GM12874 (cell line): Measurements from ENCODE around the gene PARP11.

Experiments used
- TF ChIP-seq, protein P1 (sequence below): IDR thresholded peaks from 2 replicates; pipeline ENCODE4 v1.5.1; 2011; ENCODE audit warnings: low read depth, mild to moderate bottlenecking, control low read depth, low read length, moderate library complexity; ENCODE audit not compliant: insufficient read depth

Gene PARP11

DNA sequence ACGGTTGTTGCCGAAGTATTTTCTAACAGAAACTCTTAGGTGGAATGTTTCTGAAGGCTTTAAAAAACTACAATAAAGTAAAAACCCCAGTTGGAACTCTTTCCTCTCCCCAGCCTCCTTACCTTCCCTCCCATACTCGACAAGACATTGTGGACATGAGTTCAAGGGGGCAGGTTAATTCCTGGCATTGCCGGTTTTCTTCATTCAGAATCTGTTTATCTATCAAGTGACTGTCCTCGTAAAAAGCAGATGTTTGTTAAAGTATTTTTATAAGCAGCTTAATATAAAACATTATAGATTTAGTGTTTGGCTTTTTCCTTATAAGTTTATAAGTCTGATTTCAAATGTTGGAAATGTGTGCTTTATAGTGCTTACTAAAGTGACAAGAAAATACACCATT is 30.7 kb downstream of the PARP11 start:
- TF ChIP-seq, protein P1, sequence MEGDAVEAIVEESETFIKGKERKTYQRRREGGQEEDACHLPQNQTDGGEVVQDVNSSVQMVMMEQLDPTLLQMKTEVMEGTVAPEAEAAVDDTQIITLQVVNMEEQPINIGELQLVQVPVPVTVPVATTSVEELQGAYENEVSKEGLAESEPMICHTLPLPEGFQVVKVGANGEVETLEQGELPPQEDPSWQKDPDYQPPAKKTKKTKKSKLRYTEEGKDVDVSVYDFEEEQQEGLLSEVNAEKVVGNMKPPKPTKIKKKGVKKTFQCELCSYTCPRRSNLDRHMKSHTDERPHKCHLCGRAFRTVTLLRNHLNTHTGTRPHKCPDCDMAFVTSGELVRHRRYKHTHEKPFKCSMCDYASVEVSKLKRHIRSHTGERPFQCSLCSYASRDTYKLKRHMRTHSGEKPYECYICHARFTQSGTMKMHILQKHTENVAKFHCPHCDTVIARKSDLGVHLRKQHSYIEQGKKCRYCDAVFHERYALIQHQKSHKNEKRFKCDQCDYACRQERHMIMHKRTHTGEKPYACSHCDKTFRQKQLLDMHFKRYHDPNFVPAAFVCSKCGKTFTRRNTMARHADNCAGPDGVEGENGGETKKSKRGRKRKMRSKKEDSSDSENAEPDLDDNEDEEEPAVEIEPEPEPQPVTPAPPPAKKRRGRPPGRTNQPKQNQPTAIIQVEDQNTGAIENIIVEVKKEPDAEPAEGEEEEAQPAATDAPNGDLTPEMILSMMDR: no peak

DNA sequence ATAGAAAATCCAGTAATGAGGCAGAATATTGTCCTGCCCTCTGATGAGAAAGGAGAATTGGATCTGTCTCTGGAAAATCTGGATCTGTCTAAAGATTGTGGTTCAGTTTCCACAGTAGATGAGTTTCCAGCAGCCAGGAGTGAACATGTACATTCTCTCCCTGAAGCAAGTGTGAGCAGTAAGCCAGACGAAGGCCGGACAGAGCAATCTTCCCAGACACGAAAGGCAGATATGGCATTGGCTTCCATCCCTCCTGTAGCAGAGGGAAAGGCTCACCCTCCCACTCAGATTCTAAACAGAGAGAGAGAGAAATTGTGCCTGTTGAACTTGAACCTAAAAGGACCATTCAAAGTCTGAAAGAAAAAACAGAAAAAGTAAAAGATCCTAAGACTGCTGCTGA is 31.4 kb downstream of the PARP11 start:
- TF ChIP-seq, protein P1: no peak

DNA sequence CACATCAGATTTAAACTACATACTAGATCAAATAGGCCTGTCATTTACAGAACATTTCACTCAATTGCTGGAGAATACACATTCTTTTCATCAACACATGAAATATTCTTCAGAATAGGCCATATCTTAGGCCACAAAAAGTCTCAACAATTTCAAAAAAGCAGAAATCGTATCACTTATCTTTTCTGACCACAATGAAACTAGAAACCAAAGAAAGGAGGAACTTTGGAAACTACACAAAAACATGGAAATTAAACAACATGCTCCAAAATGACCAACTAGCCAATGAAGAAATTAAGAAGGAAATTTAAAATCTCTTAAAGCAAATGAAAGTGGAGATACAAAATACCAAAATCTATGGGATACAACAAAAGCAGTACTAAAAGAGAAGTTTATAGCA is 35.1 kb downstream of the PARP11 start:
- TF ChIP-seq, protein P1: no peak

DNA sequence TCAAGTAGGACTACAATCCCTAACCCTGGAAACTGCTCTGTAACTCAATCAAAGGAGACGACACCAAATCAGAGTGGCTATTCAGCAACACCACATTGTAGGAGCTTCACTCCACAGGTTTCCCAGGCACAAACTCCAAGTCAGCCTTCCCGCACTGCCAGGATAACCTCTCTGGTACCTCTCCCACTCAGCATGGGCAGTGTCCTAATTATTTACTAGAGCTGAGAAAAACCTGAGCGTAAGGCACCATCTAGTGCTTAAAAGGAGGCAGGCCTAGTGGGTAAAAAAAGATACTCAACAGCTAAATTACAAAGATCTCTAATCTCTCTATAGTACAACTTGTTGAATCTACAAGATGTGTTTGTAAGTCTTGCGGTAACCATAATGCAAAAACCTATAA is 36.1 kb downstream of the PARP11 start:
- TF ChIP-seq, protein P1: no peak

DNA sequence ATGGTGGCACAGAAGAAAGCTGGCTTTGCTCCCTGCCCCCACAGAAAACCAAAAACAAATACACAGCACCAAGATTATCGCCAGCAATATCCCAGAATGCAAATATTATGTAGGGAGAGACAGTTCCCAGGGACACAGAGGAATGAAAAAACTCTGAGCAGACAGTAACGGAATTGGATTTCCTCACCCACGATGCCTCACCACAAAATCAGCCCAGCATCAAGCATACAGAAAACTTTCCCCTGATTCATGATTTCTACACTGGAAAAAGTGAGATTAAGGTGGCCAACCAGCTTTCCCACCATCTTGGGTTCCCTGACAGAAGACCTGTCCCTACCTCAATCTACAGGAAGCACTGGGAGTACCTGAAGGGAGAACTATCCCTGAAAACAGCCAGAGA is 36.6 kb downstream of the PARP11 start:
- TF ChIP-seq, protein P1: no peak

DNA sequence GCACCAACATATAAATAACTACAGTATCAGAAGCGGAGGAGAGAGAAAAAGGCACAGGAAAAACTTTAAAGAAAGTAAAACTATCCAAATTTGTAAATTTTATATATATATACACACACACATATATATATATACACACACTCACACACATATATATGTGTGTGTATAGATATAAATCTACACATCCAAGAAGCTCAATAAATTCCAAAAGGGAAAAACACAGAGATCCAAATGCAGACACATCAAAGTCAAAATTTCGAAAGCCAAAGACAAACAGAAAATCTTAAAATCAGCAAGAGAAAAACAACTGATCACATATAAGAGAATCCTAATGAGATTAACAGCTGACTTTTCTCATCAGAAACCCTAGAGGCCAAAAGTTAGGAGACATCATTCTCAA is 37.3 kb downstream of the PARP11 start:
- TF ChIP-seq, protein P1: no peak

DNA sequence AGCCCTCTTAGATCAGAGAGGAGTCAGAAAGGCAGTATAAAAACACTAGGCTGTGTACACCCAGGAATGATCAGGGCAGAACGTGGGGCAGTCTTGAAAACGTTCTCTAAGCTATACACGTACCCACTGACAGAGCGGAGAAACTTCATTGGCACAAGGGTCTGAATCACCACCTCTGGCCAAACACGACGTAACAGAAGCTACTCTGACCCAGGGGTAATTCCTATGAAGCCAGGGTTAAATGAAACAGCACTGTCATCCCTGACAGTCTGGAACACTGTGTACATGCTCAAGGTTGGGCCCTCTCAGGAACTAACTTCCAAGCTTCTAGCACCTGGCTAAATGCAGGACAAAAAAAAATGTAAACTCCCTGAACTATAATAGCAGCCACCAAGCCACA is 38.4 kb downstream of the PARP11 start:
- TF ChIP-seq, protein P1: no peak
